Left lung (tissue), 10 donors: ENCODE data around the gene DACT2. TPM values are rescaled to one million over a fixed set of nuclear protein-coding genes. Genes with fewer than 3 reads are reported as not detected.
A peak's percentile ranks its signal among the peaks of the same experiment; 100 is the strongest.
"Not testable (repeated sequence)": the region's sequence is repeated elsewhere in the genome, so short reads cannot be mapped to it uniquely, and the experiment has no call there.

ENCODE experiments used
- ATAC-seq: fragments of 200-7000 bp; cut with Tn5 transposase; one replicate; pipeline ENCODE4 v1.9.1; 2020; ENCODE audit warnings: moderate library complexity
- DNase-seq, 4 donors: peaks; one replicate each; pipeline ENCODE4 v3.0.0-alpha.2; 2013 to 2020
- H3K27ac ChIP-seq, 2 donors: fragments of 200-600 bp; sonication (generic) in 1 of 2; one replicate each; pipeline versions ENCODE4 v1.5.0 to v1.8.0; 2020 to 2021
- H3K27me3 ChIP-seq, 2 donors: fragments of 200-600 bp; sonication (generic) in 1 of 2; one replicate each; pipeline versions ENCODE4 v1.5.0 to v1.8.0; 2020 to 2021
- H3K36me3 ChIP-seq, 2 donors: fragments of 200-600 bp; sonication (generic) in 1 of 2; one replicate each; pipeline versions ENCODE4 v1.5.0 to v1.8.0; 2020 to 2021
- H3K4me1 ChIP-seq, 2 donors: fragments of 200-600 bp; one replicate each; pipeline ENCODE4 v1.8.0; 2021
- H3K4me3 ChIP-seq, 2 donors: fragments of 200-600 bp; sonication (generic) in 1 of 2; one replicate each; pipeline versions ENCODE4 v1.5.0 to v1.8.0; 2020 to 2021; ENCODE audit warnings: mild to moderate bottlenecking in 1 of 2
- H3K9me3 ChIP-seq, 2 donors: fragments of 200-600 bp; sonication (generic) in 1 of 2; one replicate each; pipeline versions ENCODE4 v1.5.0 to v1.8.0; 2020 to 2021
- intact Hi-C, 2 donors: fragments of 100-400 bp; cut with DNase I; formaldehyde crosslinking; loops; one replicate each; pipeline versions ENCODE4 v1.11.2 to v1.14.2; 2022
- polyA plus RNA-seq, 6 donors: library from polyadenylated mRNA; unstranded; fragments of 120-200 nt; gene quantifications; one replicate each; pipeline ENCODE4 v1.2.1, GENCODE V29; 2013; ENCODE audit not compliant: insufficient read length in 6 of 6
- total RNA-seq, 2 donors: library from RNA; stranded (reverse); fragmentation: NEBNext Ultra II Directional; extraction: Animal tissue kit (Norgen Biotek cat#: 25700); gene quantifications; one replicate each; pipeline ENCODE4 v1.2.1, GENCODE V29; 2021
- TF ChIP-seq, protein P1 (sequence below), 2 donors: fragments of 200-600 bp; sonication (generic) in 1 of 2; IDR thresholded peaks; one replicate each; pipeline versions ENCODE4 v1.5.0 to v1.8.0; 2021; ENCODE audit warnings: antibody characterized with exemption in 2 of 2
- donor health status: DM: no; HTN: yes; CAD: no.
- donor health status: DM: no; HTN: no; CAD: no.

The DACT2 gene
- total and polyA plus RNA-seq, 8 donors = 1.4 to 50.1 (median 38.7) TPM

GRCh38 chr6:168358842-168359420 lies 39.4 kb upstream of the DACT2 start:
- Histone ChIP-seq H3K36me3 (no peaks in the 10 kb centered on the region), H3K27ac (no peak overlapping the region), H3K4me1 (no peaks in the 10 kb centered on the region), H3K9me3 (peaks cover 0 to 4% of the 10 kb centered on the region in 2 donors), H3K4me3 (no peak overlapping the region), H3K27me3 (no peaks in the 10 kb centered on the region)
- TF ChIP-seq, protein P1, sequence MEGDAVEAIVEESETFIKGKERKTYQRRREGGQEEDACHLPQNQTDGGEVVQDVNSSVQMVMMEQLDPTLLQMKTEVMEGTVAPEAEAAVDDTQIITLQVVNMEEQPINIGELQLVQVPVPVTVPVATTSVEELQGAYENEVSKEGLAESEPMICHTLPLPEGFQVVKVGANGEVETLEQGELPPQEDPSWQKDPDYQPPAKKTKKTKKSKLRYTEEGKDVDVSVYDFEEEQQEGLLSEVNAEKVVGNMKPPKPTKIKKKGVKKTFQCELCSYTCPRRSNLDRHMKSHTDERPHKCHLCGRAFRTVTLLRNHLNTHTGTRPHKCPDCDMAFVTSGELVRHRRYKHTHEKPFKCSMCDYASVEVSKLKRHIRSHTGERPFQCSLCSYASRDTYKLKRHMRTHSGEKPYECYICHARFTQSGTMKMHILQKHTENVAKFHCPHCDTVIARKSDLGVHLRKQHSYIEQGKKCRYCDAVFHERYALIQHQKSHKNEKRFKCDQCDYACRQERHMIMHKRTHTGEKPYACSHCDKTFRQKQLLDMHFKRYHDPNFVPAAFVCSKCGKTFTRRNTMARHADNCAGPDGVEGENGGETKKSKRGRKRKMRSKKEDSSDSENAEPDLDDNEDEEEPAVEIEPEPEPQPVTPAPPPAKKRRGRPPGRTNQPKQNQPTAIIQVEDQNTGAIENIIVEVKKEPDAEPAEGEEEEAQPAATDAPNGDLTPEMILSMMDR (IDR thresholded peaks at IDR 0.05) = no peak
- DNase-seq (peak in 1 of 4 donors; percentile 50), ATAC-seq (no peak)
- intact Hi-C loops = loop anchor here in 1 of 2 donors (10.0 kb wide), 1 partner anchor 204 kb away; no protein-coding TSS in a partner anchor

- H3K4me3 ChIP-seq, H3K27me3 ChIP-seq, H3K4me1 ChIP-seq, ATAC-seq, H3K9me3 ChIP-seq, H3K27ac ChIP-seq, H3K36me3 ChIP-seq: not testable (repeated sequence)
- intact Hi-C loops = loop anchor here in 1 of 2 donors (10.0 kb wide), 1 partner anchor 202 kb away; no protein-coding TSS in a partner anchor
- DNase-seq = peak in 1 of 4 donors; percentile 39
Measured at GRCh38 chr6:168356872-168357271, 37.3 kb upstream of the DACT2 start.

GRCh38 chr6:168355716-168356522 lies 36.3 kb upstream of the DACT2 start:
- Histone ChIP-seq H3K9me3 (peaks cover 0 to 5% of the 10 kb centered on the region in 2 donors), H3K27me3 (no peaks in the 10 kb centered on the region), H3K4me3 (no peak overlapping the region), H3K4me1 (no peaks in the 10 kb centered on the region), H3K27ac (no peak overlapping the region), H3K36me3 (no peaks in the 10 kb centered on the region)
- DNase-seq (peak in 3 of 4 donors; percentile 46 to 81 (median 70)), ATAC-seq (peak; percentile 99)
- TF ChIP-seq, protein P1 (IDR thresholded peaks at IDR 0.05) = peak; percentile 57 to 61
- intact Hi-C loops = loop anchor here in 1 of 2 donors (10.0 kb wide), 1 partner anchor 201 kb away; no protein-coding TSS in a partner anchor

DNA sequence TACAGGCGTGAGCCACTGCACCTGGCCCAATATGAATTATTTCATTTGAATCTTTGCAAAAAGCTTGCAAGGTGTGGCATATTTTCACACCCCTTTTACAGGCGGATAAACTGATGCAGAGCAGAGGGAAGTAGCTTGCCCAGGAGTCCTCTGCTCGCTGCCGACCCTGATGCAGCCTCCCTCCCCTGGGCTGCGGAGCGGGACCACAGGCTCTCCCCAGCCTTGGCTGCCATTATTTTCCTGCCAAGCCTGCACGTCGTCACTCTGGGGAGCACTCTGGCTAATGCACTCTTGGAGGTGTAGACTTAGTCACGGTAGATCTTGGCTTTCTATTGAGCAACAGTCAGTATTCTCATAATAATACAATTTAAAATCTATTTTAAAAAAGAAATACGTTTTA lies 34.8 kb upstream of the DACT2 start:
- no peak for ATAC-seq
- Histone ChIP-seq H3K27me3 (no peaks in the 10 kb centered on the region), H3K4me1 (no peaks in the 10 kb centered on the region), H3K27ac (no peak overlapping the region), H3K4me3 (no peak overlapping the region), H3K36me3 (no peaks in the 10 kb centered on the region), H3K9me3 (peaks cover 0 to 2% of the 10 kb centered on the region in 2 donors)
- intact Hi-C loops = loop anchor here in 1 of 2 donors (10.0 kb wide), 1 partner anchor 200 kb away; no protein-coding TSS in a partner anchor
- TF ChIP-seq, protein P1 (IDR thresholded peaks at IDR 0.05) = no peak
- DNase-seq = peak in 1 of 4 donors; percentile 47

GRCh38 chr6:168353041-168353440 lies 33.5 kb upstream of the DACT2 start:
- Histone ChIP-seq H3K36me3 (no peaks in the 10 kb centered on the region), H3K27me3 (no peaks in the 10 kb centered on the region), H3K4me3 (no peak overlapping the region), H3K27ac (no peak overlapping the region), H3K4me1 (no peaks in the 10 kb centered on the region), H3K9me3 (peaks cover 0 to 2% of the 10 kb centered on the region in 2 donors)
- DNase-seq (no peak), ATAC-seq (no peak)
- TF ChIP-seq, protein P1 (IDR thresholded peaks at IDR 0.05) = no peak
- intact Hi-C loops = loop anchor here in 1 of 2 donors (10.0 kb wide), 1 partner anchor 198 kb away; no protein-coding TSS in a partner anchor
